NCI-H187 (cell line): ENCODE data around the gene SIRT1.
"Not testable (repeated sequence)": the region's sequence is repeated elsewhere in the genome, so short reads cannot be mapped to it uniquely, and the experiment has no call there.

Experiments
- DNase-seq, 2 experiments: peaks; one replicate each; lab custom pipeline; 2025; lab: John Stamatoyannopoulos, UW

SIRT1 gene

GRCh38 chr10:67877421-67877820 lies 7.0 kb upstream of the SIRT1 start:
- DNase-seq: not testable (repeated sequence)

GRCh38 chr10:67878133-67878532 lies 6.3 kb upstream of the SIRT1 start:
- DNase-seq: no peak

GRCh38 chr10:67883710-67884312 lies 645 bp upstream of the SIRT1 start:
- DNase-seq: no peak

- peak in 1 of 2 experiments; percentile 23 for DNase-seq
Observed at GRCh38 chr10:67884842-67885670, 600 bp downstream of the SIRT1 start.

GRCh38 chr10:67893637-67894036 lies 9.2 kb downstream of the SIRT1 start:
- DNase-seq: no peak

- DNase-seq: no peak
Observed at GRCh38 chr10:67903581-67903980, 19.1 kb downstream of the SIRT1 start.

- no peak for DNase-seq
Observed at GRCh38 chr10:67912331-67912946, 28.0 kb downstream of the SIRT1 start.

GRCh38 chr10:67914777-67915340 lies 30.4 kb downstream of the SIRT1 start:
- DNase-seq: no peak

GRCh38 chr10:67917169-67917568 lies 32.7 kb downstream of the SIRT1 start:
- DNase-seq: no peak

- no peak for DNase-seq
Observed at GRCh38 chr10:67917679-67918078, 33.2 kb downstream of the SIRT1 start.

GRCh38 chr10:67921065-67921464 lies 36.6 kb downstream of the SIRT1 start:
- DNase-seq: no peak

- no peak for DNase-seq
Observed at GRCh38 chr10:67923551-67923950, 39.1 kb downstream of the SIRT1 start.

- DNase-seq: no peak
Observed at GRCh38 chr10:67924136-67924535, 39.7 kb downstream of the SIRT1 start.

- no peak for DNase-seq
Observed at GRCh38 chr10:67925449-67926005, 41.1 kb downstream of the SIRT1 start.

- DNase-seq: no peak
Observed at GRCh38 chr10:67926951-67927350, 42.5 kb downstream of the SIRT1 start.

- DNase-seq: no peak
Observed at GRCh38 chr10:67933199-67933598, 48.7 kb downstream of the SIRT1 start.

GRCh38 chr10:67934336-67934735 lies 49.9 kb downstream of the SIRT1 start:
- DNase-seq: no peak

GRCh38 chr10:67935223-67935622 lies 50.8 kb downstream of the SIRT1 start:
- DNase-seq: no peak

- DNase-seq: no peak
Observed at GRCh38 chr10:67936416-67936815, 52.0 kb downstream of the SIRT1 start.

GRCh38 chr10:67943917-67944316 lies 59.5 kb downstream of the SIRT1 start:
- no peak for DNase-seq

- no peak for DNase-seq
Observed at GRCh38 chr10:67955614-67956013, 71.2 kb downstream of the SIRT1 start.

- no peak for DNase-seq
Observed at GRCh38 chr10:67959839-67960476, 75.5 kb downstream of the SIRT1 start.
